ENCODE measurements around the gene CXCL10.

Gene CXCL10

GRCh38 chr4:76023389-76023788 is at the start of gene CXCL10:
TSS of gene CXCL10 (minus strand) at chr4:76023497. CDS start at chr4:76023431, 66 bp downstream.
- ChIA-PET POLR2A (ENCODE audit: low non-redundant PET) (no interaction called here), CTCF (no interaction called here)
- no peak for DNase-seq (ENCODE audit: low spot score)
- H3K27ac ChIP-seq: no peak within 1 kb of the TSS
- TF ChIP-seq, protein P1, sequence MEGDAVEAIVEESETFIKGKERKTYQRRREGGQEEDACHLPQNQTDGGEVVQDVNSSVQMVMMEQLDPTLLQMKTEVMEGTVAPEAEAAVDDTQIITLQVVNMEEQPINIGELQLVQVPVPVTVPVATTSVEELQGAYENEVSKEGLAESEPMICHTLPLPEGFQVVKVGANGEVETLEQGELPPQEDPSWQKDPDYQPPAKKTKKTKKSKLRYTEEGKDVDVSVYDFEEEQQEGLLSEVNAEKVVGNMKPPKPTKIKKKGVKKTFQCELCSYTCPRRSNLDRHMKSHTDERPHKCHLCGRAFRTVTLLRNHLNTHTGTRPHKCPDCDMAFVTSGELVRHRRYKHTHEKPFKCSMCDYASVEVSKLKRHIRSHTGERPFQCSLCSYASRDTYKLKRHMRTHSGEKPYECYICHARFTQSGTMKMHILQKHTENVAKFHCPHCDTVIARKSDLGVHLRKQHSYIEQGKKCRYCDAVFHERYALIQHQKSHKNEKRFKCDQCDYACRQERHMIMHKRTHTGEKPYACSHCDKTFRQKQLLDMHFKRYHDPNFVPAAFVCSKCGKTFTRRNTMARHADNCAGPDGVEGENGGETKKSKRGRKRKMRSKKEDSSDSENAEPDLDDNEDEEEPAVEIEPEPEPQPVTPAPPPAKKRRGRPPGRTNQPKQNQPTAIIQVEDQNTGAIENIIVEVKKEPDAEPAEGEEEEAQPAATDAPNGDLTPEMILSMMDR (conservative IDR thresholded peaks at IDR 0.05; ENCODE audit: low read depth): no peak

DNA sequence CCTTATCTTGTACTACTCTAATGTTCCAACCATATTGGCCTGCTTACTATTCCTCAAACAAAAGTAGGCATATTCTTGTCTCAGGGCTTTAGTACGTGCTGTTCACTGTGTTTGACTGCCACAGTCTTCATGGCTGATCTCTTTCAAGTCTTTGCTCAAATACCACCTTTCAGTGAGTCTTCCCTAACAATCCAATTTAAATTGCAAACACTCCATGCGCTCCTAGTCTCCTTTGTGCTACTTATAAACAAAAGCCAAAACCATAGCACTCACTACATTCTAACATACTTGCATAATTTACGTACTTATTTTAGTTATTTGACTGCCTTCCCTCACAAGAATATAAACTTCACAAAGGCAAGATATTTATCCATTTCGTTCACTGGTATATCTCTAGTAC is 49.5 kb upstream of the CXCL10 start:
- TF ChIP-seq, protein P1 (conservative IDR thresholded peaks at IDR 0.05; ENCODE audit: low read depth): no peak
- CTCF ChIA-PET: interaction anchor here (0.6 kb wide), 1 partner anchor 22 kb away, joined by 3 read pairs; no protein-coding TSS in a partner anchor
- H3K27ac ChIP-seq: no peak overlapping the region
- no peak for DNase-seq (ENCODE audit: low spot score)
- POLR2A ChIA-PET (ENCODE audit: low non-redundant PET): no interaction called here

- POLR2A ChIA-PET (ENCODE audit: low non-redundant PET): no interaction called here
- TF ChIP-seq, protein P1 (conservative IDR thresholded peaks at IDR 0.05; ENCODE audit: low read depth): peak; percentile 83
- CTCF ChIA-PET: interaction anchor here (2.1 kb wide), 1 partner anchor 72 kb away, joined by 17 read pairs; no protein-coding TSS in a partner anchor
- peak; percentile 73 for DNase-seq (ENCODE audit: low spot score)
- no peak overlapping the region for H3K27ac ChIP-seq
Observed at GRCh38 chr4:76067652-76068286, 44.5 kb upstream of the CXCL10 start.

DNA sequence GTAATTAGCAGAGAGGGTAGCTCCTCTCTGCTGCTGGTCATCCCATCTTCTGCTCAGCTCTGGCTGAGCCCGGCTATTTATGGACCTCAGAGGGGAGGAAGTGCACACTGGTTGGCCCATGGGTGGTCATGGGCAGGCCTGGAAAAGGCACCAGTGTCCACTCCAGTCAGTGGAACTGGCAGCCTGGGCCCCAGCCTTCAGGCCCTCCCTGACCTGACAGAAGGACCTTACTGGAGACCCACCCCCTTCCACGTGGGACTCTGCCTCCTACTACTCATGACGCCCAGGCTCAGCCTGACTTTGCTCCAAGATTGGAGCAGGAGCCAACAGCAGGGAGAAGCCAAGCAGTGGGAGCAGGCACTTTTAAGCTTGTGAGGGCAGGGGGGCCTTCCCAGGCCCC is 43.2 kb upstream of the CXCL10 start:
- ChIA-PET POLR2A (ENCODE audit: low non-redundant PET) (no interaction called here), CTCF (interaction anchor here (0.6 to 2.1 kb wide), 2 partner anchors 71 to 243 kb away, joined by 3 to 17 read pairs; no protein-coding TSS in a partner anchor)
- H3K27ac ChIP-seq: no peak overlapping the region
- TF ChIP-seq, protein P1 (conservative IDR thresholded peaks at IDR 0.05; ENCODE audit: low read depth): no peak
- no peak for DNase-seq (ENCODE audit: low spot score)

DNA sequence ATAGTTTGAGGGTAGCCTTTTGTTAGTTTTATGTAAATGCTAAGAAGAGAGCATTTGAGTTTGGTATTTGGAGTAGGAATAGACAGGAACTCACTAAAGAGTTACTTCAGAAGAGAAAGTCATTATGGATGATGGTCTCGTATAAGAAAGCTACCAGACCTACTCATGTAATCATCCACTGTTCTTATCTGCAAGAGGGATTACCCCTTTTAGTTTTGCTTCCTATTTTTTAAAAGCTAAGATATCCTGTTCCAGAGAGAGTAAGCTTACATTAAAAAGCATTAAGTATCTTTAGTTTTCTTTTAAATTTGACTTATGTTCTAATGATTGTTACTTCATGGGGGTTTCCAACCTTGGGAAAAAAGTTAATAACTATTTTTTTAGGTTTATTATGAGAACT is 38.7 kb upstream of the CXCL10 start:
- DNase-seq (ENCODE audit: low spot score): no peak
- POLR2A ChIA-PET (ENCODE audit: low non-redundant PET): no interaction called here
- H3K27ac ChIP-seq: no peak overlapping the region
- CTCF ChIA-PET: interaction anchor here (2.0 kb wide), 1 partner anchor 66 kb away, joined by 5 read pairs; no protein-coding TSS in a partner anchor
- TF ChIP-seq, protein P1 (conservative IDR thresholded peaks at IDR 0.05; ENCODE audit: low read depth): no peak

- CTCF ChIA-PET: interaction anchor here (2.0 kb wide), 1 partner anchor 66 kb away, joined by 5 read pairs; no protein-coding TSS in a partner anchor
- no peak for DNase-seq (ENCODE audit: low spot score)
- POLR2A ChIA-PET (ENCODE audit: low non-redundant PET): no interaction called here
- TF ChIP-seq, protein P1 (conservative IDR thresholded peaks at IDR 0.05; ENCODE audit: low read depth): no peak
- H3K27ac ChIP-seq: no peak overlapping the region
Observed at GRCh38 chr4:76061421-76061820, 38.1 kb upstream of the CXCL10 start.
